Loucy (cell line): ENCODE measurements around the gene PREX1.

Source experiments
- H2AFZ ChIP-seq: fragments of 200-600 bp; sonication (generic); 2 replicates; pipeline ENCODE4 v1.6.0; 2016; ENCODE audit warnings: antibody characterized with exemption, mild to moderate bottlenecking, low read length, moderate library complexity
- H3F3A ChIP-seq: fragments of 200-600 bp; 2 replicates; pipeline ENCODE4 v1.6.0; 2016; ENCODE audit warnings: antibody characterized with exemption, low read depth, mild to moderate bottlenecking
- H3K27me3 ChIP-seq: fragments of 200-600 bp; sonication (generic); 2 replicates; pipeline ENCODE4 v1.6.1; 2014; ENCODE audit warnings: low read length, mild to moderate bottlenecking; ENCODE audit not compliant: insufficient read depth, poor library complexity, severe bottlenecking
- H3K36me3 ChIP-seq: fragments of 200-600 bp; sonication (generic); 2 replicates; pipeline ENCODE4 v1.6.1; 2016; ENCODE audit warnings: low read length; ENCODE audit not compliant: insufficient read depth
- H3K4me1 ChIP-seq: fragments of 200-600 bp; sonication (generic); 2 replicates; pipeline ENCODE4 v1.5.1; 2014; ENCODE audit warnings: low read length, mild to moderate bottlenecking; ENCODE audit not compliant: insufficient read depth, poor library complexity, severe bottlenecking
- H3K4me2 ChIP-seq: fragments of 200-600 bp; sonication (generic); 2 replicates; pipeline ENCODE4 v1.6.0; 2014; ENCODE audit warnings: antibody characterized with exemption, low read length, low read depth, mild to moderate bottlenecking; ENCODE audit not compliant: poor library complexity, severe bottlenecking
- H3K4me3 ChIP-seq: fragments of 200-600 bp; sonication (generic); 2 replicates; pipeline ENCODE4 v1.5.1; 2014; ENCODE audit warnings: low read length, mild to moderate bottlenecking, mixed read lengths; ENCODE audit not compliant: poor library complexity, severe bottlenecking
- H3K79me2 ChIP-seq: fragments of 200-600 bp; sonication (generic); 2 replicates; pipeline ENCODE4 v1.6.1; 2014; ENCODE audit warnings: low read length; ENCODE audit not compliant: insufficient read depth
- H3K9ac ChIP-seq: fragments of 200-600 bp; sonication (generic); 2 replicates; pipeline ENCODE4 v1.6.0; 2014; ENCODE audit warnings: mild to moderate bottlenecking, low read depth, low read length, moderate library complexity; ENCODE audit not compliant: poor library complexity, severe bottlenecking
- H3K9me2 ChIP-seq: fragments of 200-600 bp; sonication (generic); replicated peaks from 2 replicates; pipeline ENCODE4 v1.6.1; 2016; ENCODE audit warnings: low read depth, low read length, mixed read lengths
- H3K9me3 ChIP-seq: fragments of 200-600 bp; sonication (generic); 2 replicates; pipeline ENCODE4 v1.6.1; 2014; ENCODE audit warnings: mild to moderate bottlenecking, antibody characterized with exemption, low read length, low read depth; ENCODE audit not compliant: insufficient read depth
- H4K20me1 ChIP-seq: fragments of 200-600 bp; sonication (generic); 2 replicates; pipeline ENCODE4 v1.6.0; 2014; ENCODE audit warnings: antibody characterized with exemption, low read length, mild to moderate bottlenecking; ENCODE audit not compliant: insufficient read depth, poor library complexity, severe bottlenecking
- EZH2phosphoT487 ChIP-seq: fragments of 200-600 bp; IDR thresholded peaks from 2 replicates; pipeline ENCODE4 v1.6.1; 2018; ENCODE audit warnings: antibody characterized with exemption, mild to moderate bottlenecking, moderate library complexity, borderline replicate concordance
- TF ChIP-seq, protein P1 (sequence below): fragments of 200-600 bp; sonication (generic); conservative IDR thresholded peaks from 2 replicates; pipeline ENCODE4 v1.5.1; 2014; ENCODE audit warnings: mild to moderate bottlenecking, antibody characterized with exemption, low read length

Gene PREX1

GRCh38 chr20:48841196-48841874 is 13.5 kb upstream of the PREX1 start:
- H3K4me2 ChIP-seq = no peak overlapping the region
- no peaks in the 10 kb centered on the region for H3K9me3 ChIP-seq
- H3K9ac ChIP-seq = no peak overlapping the region
- peaks cover under 1% of the 10 kb centered on the region for H3K4me1 ChIP-seq
- no peaks in the 10 kb centered on the region for H4K20me1 ChIP-seq
- no peak overlapping the region for H3K4me3 ChIP-seq
- H3K36me3 ChIP-seq = no peaks in the 10 kb centered on the region
- no peaks in the 10 kb centered on the region for H3K79me2 ChIP-seq
- H3K27me3 ChIP-seq = no peaks in the 10 kb centered on the region
- no peaks in the 10 kb centered on the region for H3F3A ChIP-seq
- no peaks in the 10 kb centered on the region for H3K9me2 ChIP-seq
- H2AFZ ChIP-seq = no peak overlapping the region
- TF ChIP-seq, protein P1, sequence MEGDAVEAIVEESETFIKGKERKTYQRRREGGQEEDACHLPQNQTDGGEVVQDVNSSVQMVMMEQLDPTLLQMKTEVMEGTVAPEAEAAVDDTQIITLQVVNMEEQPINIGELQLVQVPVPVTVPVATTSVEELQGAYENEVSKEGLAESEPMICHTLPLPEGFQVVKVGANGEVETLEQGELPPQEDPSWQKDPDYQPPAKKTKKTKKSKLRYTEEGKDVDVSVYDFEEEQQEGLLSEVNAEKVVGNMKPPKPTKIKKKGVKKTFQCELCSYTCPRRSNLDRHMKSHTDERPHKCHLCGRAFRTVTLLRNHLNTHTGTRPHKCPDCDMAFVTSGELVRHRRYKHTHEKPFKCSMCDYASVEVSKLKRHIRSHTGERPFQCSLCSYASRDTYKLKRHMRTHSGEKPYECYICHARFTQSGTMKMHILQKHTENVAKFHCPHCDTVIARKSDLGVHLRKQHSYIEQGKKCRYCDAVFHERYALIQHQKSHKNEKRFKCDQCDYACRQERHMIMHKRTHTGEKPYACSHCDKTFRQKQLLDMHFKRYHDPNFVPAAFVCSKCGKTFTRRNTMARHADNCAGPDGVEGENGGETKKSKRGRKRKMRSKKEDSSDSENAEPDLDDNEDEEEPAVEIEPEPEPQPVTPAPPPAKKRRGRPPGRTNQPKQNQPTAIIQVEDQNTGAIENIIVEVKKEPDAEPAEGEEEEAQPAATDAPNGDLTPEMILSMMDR = no peak
- no peak for TF ChIP-seq EZH2phosphoT487

DNA sequence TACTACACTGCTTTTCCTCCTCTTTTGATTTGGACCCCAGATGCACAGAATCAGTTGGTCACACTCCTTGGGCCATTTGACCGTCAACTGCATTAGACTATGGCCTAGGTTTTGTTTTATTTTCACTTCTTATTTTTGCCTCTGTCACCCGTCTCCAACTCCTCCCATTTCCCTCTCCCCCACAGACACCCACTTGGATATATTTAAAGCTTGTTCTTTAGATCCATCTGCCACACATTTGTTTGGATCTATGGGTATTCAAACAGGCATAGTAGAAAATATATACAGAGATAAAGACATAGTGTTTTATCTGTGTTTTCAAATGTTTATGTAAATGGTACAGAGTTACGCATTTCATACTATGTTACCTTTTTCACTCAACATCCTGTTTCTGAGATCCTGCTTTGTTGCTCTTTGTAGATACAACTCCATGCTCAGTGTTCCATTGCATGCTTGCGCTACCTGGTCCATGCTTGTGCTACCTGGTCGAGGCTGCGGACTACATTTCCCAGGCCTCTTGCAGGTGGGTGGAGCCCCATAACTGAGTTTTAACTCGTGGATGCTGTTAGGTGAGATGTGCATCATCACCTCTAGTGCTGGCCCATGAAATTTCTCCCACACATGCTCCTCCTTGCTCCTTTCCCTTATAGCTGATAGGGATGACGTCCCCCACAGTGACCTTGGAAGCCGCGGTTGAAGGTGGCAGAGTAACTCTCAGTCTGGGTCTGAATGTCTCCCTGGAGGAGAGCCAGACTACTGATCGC is 11.5 kb upstream of the PREX1 start:
- Histone ChIP-seq H4K20me1 (no peaks in the 10 kb centered on the region), H3F3A (no peaks in the 10 kb centered on the region), H3K4me3 (no peak overlapping the region), H2AFZ (no peak overlapping the region), H3K27me3 (no peaks in the 10 kb centered on the region), H3K4me2 (no peak overlapping the region), H3K36me3 (no peaks in the 10 kb centered on the region), H3K9me2 (no peaks in the 10 kb centered on the region), H3K4me1 (no peaks in the 10 kb centered on the region), H3K79me2 (no peaks in the 10 kb centered on the region), H3K9ac (no peak overlapping the region), H3K9me3 (no peaks in the 10 kb centered on the region)
- TF ChIP-seq, protein P1 = no peak
- no peak for TF ChIP-seq EZH2phosphoT487

DNA sequence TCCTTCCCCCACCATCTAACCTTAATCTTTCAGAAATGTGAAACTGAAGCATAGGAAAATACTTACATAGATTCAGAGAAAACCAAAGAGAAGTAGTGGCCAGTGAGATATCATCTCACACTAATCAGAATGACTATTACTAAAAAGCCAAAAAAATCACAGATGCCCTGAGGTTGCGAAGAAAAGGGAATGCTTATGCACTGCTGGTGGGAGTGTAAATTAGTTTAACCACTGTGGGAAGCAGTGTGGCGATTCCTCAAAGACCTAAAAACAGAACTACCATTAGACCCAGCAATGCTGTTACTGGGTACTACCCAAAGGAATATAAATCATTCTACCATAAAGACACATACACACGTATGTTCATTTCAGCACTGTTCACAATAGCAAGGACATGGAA is 9.2 kb upstream of the PREX1 start:
- no peaks in the 10 kb centered on the region for H3F3A ChIP-seq
- H3K4me1 ChIP-seq = no peaks in the 10 kb centered on the region
- TF ChIP-seq, protein P1 = no peak
- no peak for TF ChIP-seq EZH2phosphoT487
- H3K9me3 ChIP-seq = no peaks in the 10 kb centered on the region
- no peak overlapping the region for H3K4me3 ChIP-seq
- H3K9ac ChIP-seq = no peak overlapping the region
- no peaks in the 10 kb centered on the region for H3K79me2 ChIP-seq
- no peaks in the 10 kb centered on the region for H3K27me3 ChIP-seq
- H4K20me1 ChIP-seq = no peaks in the 10 kb centered on the region
- no peak overlapping the region for H3K4me2 ChIP-seq
- no peaks in the 10 kb centered on the region for H3K36me3 ChIP-seq
- H3K9me2 ChIP-seq = no peaks in the 10 kb centered on the region
- H2AFZ ChIP-seq = no peak overlapping the region
